Measurements from ENCODE around the gene ZFAND3.

Gene ZFAND3

DNA sequence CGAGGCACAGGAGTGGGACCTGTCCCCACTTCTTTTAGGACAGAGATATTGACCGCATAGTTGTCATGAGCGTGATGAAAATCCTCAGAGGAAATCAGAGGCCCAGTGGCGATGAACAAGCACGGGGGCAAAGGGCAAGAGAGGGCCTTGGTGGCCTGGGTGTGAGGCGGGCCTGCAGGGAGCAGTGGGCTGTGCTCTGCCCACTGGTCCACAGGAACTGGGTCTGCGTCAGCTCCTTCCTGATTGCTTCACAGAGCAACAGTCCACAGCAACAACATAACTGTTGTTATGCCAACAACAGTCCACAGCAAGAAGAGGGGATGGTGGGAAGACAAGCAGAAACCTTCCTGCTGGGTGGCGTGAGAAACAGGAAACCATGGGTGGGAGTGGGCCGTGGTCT is 335.6 kb downstream of the ZFAND3 start:
- no peak for DNase-seq (ENCODE audit: low spot score)

DNA sequence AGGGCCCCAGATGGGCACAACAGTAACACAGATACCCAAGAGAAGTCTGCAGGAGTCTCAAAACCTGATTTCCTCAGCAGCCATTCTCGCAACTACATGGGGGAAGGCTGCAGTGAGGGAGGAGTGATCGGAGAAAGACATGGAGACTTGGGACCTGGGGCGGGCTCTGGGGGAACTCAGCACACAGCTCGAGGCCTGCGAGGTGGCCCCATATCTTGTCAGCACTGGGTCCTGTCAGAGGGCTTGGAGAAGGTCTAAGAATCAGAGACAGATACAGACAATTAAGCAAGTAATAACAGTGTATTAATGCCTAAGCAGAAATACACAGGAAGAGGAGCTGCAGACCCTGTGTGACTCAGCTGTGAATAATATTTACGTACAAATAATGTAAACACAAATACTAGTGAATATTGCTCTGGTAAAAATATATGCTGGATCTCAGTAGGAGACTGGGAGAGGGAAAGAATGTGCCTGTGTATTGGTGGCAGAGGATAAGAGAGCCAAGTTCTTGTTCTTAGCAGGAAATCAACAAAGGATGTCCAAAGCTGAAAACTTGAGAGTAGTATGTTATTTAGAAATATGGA is 336.2 kb downstream of the ZFAND3 start:
- DNase-seq (ENCODE audit: low spot score) = no peak

DNA sequence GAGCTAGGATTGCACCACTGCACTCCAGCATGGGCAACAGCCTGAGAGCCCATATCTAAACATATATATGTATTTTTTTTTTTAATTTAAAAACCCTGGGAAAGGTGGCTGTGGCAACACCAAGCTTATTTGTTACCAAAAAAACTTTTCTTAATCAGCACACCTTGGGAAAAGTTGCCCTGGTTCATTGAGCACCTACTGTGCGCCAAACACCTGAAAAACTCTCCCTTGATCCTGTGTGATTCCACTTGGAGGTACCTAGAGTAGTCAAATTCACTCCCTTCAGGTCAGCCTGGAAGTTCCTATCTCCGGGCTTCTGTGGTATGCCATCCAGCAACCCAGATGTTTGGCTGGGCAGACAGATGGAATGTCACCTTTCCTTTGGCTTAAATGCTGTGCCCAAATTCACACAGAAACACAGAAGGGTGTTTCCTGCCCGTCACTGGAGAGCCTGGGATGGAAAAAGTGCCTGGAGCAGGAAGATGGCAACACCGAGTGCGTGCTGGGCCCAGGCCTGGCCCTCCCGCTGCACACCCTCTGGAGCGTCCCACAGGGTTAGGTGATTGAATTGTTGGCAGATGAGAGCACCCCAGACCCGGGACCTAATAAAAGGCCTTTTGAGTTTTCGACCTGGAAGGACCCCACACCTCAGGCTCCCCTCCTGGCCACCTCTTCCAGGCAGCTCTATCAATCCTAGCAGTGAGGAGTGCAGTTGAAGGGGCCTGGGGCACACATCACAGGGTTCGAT is 337.5 kb downstream of the ZFAND3 start:
- no peak for DNase-seq (ENCODE audit: low spot score)

DNA sequence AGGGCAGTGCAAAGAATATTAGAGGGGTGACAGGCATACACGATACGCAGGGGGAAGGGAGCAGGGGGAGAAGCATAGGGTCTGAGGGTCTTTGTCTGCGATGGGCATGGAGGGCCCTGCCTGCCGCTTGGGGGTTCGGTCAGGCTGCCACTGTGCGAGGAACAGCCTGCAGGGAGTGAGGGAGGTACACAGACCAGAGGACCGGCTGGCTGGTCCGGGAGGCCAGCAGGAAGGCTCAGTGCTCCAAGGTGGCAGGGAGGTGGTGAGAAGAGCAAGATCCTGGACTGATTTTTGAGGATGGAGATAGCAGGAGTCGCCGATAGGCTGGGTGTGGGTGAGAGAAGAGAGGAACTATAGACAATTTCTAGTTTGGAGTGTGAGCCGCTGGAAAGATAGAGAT is 338.4 kb downstream of the ZFAND3 start:
- no peak for DNase-seq (ENCODE audit: low spot score)

DNA sequence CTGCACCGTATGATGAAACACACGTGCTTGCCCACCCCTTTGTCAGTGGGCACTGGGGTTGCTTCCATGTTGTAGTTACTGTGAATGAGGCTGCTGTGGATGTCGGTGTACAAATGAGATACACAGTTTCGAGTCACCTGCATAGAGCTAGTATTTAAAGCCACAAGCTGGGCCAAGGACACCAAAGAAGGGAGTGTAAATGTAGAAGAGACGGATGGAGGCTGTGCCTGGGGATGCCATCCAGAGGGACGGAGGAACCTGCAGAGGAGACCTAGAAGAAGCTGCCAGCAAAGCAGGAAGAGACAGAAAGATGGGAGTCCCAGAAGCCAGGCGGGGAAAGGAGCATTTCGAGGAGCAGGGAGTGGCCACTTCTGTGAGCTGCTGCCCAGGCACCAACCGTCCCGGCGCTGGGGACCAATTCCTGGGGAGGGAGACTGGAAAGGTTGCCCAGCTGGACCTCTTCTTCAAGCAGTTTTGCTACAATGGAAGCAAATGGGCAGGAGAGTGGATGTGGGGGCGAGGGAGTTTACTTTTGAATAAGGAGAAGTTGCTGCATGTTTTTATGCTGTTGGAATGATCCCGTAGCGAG is 339.3 kb downstream of the ZFAND3 start:
- DNase-seq (ENCODE audit: low spot score) = no peak

DNA sequence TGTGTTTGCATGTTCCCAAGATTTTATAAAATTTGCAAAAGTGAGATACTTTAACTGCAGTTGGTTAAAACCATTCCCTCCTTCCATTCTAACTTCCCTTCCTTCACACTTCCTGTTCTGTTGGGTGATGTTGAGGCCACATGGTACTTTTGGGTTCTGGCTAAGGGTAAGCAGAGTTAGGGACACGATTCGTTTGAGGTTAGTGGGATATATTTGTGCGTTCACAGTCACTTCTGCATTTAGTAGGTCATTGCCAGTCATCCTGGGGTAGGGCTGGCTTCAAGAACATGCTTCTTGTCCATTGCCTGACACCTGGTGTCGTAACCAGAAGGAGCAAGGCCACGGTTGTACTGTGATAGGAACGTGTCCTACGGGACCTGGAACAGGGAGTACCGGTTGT is 340.1 kb downstream of the ZFAND3 start:
- no peak for DNase-seq (ENCODE audit: low spot score)

DNA sequence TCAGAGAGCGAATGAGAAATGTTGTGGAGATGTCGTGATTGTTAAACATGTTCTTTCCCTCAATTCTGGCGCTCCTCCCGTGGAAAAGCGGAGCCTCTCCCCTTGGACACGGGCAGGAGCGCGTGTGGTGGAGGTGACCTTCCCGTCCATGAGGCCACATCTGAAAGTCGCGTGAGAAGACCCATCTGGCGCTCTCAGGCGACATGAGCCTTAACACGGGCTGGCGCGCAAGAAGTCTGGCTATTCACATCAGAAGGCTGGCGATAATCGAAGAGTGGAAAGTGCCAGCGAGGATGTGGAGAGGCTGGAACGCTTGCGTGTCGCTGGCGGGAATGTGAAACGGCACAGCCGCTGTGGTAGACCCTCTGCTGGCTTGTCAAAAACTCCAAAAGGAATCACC is 341.3 kb downstream of the ZFAND3 start:
- no peak for DNase-seq (ENCODE audit: low spot score)

- DNase-seq (ENCODE audit: low spot score) = no peak
Observed at GRCh38 chr6:38161331-38161730, 341.8 kb downstream of the ZFAND3 start.

DNA sequence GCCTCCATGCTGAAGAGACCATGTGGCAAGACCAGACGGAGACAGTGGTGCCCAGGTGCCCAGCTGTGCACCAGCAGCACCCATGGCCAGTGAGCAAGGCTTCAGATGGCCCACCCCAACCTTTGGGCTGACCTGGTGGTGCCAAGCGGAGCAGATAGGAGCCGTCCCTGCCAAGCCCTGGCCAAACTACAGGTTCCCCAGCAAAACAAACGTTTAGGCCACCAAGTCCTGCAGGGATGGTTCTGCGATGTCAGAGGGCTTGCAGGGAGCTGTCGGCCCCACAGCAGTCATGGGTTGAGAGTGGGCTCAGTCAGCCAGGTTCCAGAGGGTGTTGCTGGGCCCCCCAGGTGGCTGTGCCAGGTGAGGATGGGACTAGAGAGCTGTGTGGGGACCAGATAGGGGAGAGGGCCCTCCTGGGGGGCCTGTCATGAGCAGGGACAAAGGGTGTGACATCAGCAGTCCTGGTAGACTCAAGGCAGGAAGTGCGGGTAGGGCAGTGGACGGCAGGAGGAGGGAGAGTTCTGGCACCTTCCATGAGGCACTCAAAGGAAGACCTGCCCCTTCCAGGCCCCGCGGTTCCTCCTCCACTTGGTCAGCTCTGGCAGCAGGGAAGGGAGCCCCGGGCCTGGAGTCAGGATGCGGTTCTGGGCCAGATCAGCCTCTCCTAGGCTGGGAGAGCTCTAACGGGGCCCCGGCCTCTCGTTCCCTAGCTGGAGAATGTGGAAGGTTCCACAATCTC is 342.4 kb downstream of the ZFAND3 start:
- no peak for DNase-seq (ENCODE audit: low spot score)

DNA sequence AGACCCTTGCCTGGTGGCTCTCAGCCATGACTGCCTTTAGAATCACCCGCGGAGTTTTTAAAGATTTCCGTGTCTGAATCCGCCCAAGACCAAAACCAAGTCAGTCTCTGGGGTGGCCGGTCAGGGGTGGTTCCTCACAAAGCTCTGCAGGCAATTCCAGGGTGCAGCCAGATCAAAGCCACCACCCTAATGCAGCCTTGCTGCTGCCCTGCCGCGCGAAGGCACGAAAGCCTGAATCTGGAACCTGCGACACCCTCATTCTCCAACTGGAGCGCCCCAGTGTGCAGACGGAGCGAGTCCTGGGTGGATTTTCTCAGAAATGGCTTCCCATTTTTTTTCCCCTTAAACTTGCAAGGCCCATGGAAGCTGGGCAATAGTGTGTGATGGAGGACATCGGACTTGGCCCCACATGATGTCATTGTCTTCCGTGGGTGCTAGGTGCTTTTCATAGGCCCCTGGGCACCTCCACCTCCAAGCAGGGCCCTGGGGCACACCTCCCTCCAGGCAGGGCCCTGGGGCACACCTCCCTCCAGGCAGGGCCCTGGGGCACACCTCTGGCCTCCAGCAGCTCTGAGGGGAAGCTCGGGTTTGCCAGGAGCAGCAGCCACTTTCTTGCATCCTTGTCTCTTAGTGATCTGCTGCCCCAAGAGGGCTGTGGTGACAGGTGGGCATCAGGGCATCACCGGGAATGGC is 343.1 kb downstream of the ZFAND3 start:
- DNase-seq (ENCODE audit: low spot score) = no peak

- no peak for DNase-seq (ENCODE audit: low spot score)
Observed at GRCh38 chr6:38163186-38164130, 343.9 kb downstream of the ZFAND3 start.

- DNase-seq (ENCODE audit: low spot score) = no peak
Observed at GRCh38 chr6:38164131-38164481, 344.6 kb downstream of the ZFAND3 start.

DNA sequence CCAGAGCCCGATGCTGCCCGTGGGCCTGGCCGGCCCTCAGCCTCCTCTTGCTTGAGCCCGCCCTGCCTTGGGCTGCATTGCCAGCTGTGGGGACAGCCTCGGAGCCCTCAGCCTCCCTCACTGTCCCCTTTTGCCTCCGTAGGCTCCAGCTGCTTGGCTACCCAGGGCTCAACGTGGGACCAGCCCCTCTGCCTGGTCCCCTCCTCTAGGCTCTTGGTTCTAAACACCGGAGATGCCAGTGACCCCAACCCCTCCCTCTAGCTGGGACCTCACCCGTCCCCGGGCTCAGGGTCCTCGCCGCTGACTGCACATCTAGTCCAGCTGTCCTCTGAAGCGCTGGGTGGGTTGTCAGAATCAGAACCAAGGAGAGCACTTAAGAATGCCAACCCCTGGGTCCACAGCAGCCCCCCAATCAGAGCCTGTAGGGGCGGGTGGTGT is 345.2 kb downstream of the ZFAND3 start:
- no peak for DNase-seq (ENCODE audit: low spot score)

DNA sequence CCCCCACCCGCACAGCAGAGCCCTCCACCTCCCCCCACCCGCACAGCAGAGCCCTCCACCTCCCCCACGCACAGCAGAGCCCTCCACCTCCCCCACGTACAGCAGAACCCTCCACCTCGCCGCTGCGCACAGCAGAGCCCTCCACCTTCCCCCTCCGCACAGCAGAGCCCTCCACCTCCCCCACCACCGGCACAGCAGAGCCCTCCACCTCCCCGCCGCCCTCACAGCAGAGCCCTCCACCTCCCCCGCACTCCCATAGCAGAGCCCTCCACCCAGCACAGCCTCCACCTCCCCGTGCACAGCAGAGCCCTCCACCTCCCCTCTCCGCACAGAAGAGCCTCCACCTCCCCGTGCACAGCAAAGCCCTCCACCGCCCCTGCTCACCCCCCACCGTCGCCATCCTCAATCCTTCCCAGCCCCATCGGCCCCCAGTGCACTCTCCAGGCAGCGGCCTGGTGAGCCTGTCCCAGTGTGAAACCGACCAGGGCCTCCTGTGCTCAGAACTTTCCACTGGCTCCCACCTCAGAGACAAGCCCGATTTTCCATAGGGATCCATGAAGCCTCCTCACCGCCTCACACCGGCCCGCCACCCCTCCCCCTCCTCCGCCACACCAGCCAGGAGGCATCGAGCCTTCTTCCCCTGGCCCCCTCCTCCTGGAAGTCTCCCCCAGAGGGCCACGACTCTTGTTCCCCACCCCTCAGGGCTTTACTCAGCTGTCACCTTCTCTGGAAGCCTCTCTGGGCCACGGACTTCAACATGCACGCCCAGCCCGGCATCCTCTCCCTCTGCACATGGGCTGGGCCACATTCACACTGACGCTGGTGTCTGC is 347.1 kb downstream of the ZFAND3 start:
- DNase-seq (ENCODE audit: low spot score) = no peak

- DNase-seq (ENCODE audit: low spot score) = no peak
Observed at GRCh38 chr6:38167598-38167997, 348.1 kb downstream of the ZFAND3 start.

DNA sequence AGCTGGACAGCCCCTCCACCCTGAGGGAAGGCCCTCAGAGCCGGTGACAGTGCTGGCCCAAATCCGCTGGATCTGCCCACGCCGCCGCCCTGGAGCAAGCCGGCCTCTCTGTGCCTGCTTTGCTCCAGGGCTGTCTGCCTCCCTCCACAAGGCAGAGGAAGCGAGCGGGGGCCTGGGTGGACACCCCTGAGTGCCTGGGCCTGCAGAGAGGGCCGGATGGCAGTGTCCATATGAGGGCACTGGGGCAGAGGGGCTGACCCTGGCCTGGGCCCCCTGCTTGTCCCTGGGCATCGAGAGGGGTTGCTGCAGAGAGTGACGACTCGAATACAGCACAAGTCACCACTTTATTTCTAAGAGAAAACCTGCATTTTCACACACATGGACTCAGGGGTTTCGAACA is 348.6 kb downstream of the ZFAND3 start:
- no peak for DNase-seq (ENCODE audit: low spot score)

DNA sequence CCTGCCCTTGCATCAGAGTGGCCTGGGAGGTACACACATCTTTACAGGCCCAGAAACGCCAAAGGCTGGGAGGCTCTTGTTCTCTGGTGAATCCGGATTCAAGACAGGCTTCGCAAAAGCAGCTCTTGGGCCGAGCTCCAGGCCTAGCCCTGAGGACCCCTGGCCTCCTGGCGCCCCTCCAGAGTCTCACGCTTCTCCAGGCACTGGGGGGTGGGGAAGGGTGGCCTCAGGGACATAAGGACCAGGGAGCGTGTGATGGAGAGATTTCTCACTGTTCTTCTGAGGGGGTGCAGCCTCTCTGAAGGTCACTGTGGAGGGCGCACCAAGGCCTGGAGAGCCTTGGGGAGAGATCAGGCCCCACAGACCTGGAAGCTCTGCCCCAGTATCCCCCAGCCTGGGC is 349.2 kb downstream of the ZFAND3 start:
- DNase-seq (ENCODE audit: low spot score) = no peak

DNA sequence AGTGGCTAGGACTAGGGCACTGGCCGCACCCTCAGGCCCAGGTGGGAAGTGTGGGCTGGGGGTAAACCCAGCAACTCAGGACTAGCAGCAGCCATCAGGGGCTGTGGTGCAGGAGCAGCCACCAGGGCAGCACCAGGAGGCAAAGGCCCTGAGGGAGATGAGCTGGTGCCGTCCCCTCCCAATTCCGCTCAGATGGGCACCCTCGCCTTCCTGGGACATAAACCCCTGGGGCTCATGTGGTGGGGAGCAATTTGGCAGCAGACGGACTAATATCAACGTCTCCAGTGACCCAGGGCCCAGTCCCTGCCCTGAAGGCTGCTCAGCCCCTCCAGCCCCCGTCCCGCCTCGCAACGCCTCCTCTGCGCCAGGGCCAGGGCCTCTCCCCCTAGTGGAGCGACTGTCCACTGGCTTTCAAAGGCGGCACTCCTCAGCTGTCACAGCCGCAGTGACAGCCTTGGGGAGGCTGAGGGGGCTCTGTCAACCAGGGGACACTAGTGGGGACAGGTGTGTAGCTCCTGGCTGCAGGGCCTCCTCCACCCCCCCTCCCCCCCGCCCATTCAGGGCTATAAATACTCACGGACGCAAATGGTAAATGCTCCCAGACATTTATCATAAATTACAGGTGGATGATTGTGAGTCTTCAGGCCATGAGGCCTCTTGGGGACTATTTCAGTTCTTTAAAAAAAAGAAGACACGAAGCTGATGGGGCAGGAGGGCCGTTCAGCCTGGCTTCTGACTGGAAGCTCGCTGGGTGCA is 349.9 kb downstream of the ZFAND3 start:
- DNase-seq (ENCODE audit: low spot score) = no peak

- DNase-seq (ENCODE audit: low spot score) = no peak
Observed at GRCh38 chr6:38169977-38170526, 350.5 kb downstream of the ZFAND3 start.
